BE2C (cell line): ENCODE measurements around the gene LYZL6.

Experiments
- DNase-seq: peaks from one replicate; pipeline ENCODE4 v3.0.0-alpha.2; 2020
- H3K27me3 ChIP-seq: fragments of 250-450 bp; sonication (Bioruptor Pico); 2 replicates; pipeline ENCODE4 v1.5.1; 2020; ENCODE audit warnings: mild to moderate bottlenecking
- H3K36me3 ChIP-seq: fragments of 250-450 bp; sonication (Bioruptor Pico); 2 replicates; pipeline ENCODE4 v1.5.1; 2020; ENCODE audit warnings: mild to moderate bottlenecking
- H3K4me1 ChIP-seq: fragments of 250-450 bp; sonication (Bioruptor Pico); 2 replicates; pipeline ENCODE4 v1.5.1; 2020
- H3K4me3 ChIP-seq: 2 replicates; pipeline ENCODE4 v1.5.1; 2011; ENCODE audit warnings: low read depth, low read length
- H3K9me3 ChIP-seq: fragments of 250-450 bp; sonication (Bioruptor Pico); 2 replicates; pipeline ENCODE4 v1.5.1; 2020
- CTCF ChIP-seq: IDR thresholded peaks from 2 replicates; pipeline ENCODE4 v1.5.1; 2012; ENCODE audit warnings: mild to moderate bottlenecking, low read depth, low read length

Gene LYZL6

DNA sequence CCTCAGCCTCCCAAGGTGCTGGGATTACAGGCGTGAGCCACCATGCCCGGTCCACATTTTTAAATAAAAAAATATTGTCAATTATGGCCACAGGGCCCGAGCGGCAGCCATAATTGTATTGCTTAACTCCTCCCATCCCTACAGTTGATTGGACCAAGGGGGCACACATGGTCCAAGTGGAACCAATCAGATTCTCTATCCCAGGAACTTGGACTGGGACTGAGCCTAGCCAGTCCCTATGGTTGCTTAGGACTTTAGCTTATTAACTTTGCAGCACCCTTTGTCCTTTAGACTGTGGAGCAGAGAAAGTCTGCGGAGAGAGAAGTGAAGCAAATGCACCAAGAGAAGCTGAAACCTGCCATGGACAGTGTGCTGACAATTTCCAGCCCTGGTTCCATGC, 7.5 kb downstream of the LYZL6 start:
- Histone ChIP-seq H3K36me3 (no peaks in the 10 kb centered on the region), H3K27me3 (no peaks in the 10 kb centered on the region), H3K4me1 (no peaks in the 10 kb centered on the region), H3K4me3 (no peak overlapping the region), H3K9me3 (no peaks in the 10 kb centered on the region)
- DNase-seq, result no peak
- no peak for TF ChIP-seq CTCF

DNA sequence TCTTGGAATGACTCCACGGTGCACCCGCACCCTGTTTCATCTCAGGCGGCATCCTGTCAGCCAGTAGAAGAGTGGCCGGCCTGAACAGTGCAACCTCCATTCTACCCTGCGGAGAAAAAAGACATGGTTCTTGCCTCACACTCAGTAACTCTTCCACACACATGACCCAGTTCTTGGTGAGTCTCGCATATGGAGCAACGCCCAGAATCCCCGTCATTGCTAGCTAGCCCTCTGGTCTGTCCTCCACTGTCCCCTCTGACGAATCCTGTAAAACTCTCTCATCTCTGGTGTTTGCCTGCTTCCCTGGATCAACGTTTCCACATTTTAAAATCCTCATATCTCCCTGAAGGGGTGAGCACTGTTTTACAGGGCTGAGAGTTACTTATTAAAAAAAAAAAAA, 8.8 kb downstream of the LYZL6 start:
- H3K4me1 ChIP-seq, result peaks cover 3% of the 10 kb centered on the region; the same call in 1 of the 2 replicates
- no peaks in the 10 kb centered on the region for H3K9me3 ChIP-seq
- no peak for DNase-seq
- no peaks in the 10 kb centered on the region for H3K27me3 ChIP-seq
- H3K4me3 ChIP-seq, result no peak overlapping the region
- no peak for TF ChIP-seq CTCF
- no peaks in the 10 kb centered on the region for H3K36me3 ChIP-seq

GRCh38 chr17:35932586-35932985, 10.9 kb downstream of the LYZL6 start:
- no peak for TF ChIP-seq CTCF
- H3K27me3 ChIP-seq, result no peaks in the 10 kb centered on the region
- no peak overlapping the region for H3K4me3 ChIP-seq
- DNase-seq, result no peak
- peaks cover 3% of the 10 kb centered on the region; the same call in 1 of the 2 replicates for H3K4me1 ChIP-seq
- no peaks in the 10 kb centered on the region for H3K9me3 ChIP-seq
- H3K36me3 ChIP-seq, result no peaks in the 10 kb centered on the region

GRCh38 chr17:35931794-35932425, 11.6 kb downstream of the LYZL6 start:
- no peaks in the 10 kb centered on the region for H3K27me3 ChIP-seq
- no peak for DNase-seq
- no peak for TF ChIP-seq CTCF
- H3K4me3 ChIP-seq, result no peak overlapping the region
- no peaks in the 10 kb centered on the region for H3K36me3 ChIP-seq
- peaks cover 3% of the 10 kb centered on the region; the same call in 1 of the 2 replicates for H3K4me1 ChIP-seq
- no peaks in the 10 kb centered on the region for H3K9me3 ChIP-seq

DNA sequence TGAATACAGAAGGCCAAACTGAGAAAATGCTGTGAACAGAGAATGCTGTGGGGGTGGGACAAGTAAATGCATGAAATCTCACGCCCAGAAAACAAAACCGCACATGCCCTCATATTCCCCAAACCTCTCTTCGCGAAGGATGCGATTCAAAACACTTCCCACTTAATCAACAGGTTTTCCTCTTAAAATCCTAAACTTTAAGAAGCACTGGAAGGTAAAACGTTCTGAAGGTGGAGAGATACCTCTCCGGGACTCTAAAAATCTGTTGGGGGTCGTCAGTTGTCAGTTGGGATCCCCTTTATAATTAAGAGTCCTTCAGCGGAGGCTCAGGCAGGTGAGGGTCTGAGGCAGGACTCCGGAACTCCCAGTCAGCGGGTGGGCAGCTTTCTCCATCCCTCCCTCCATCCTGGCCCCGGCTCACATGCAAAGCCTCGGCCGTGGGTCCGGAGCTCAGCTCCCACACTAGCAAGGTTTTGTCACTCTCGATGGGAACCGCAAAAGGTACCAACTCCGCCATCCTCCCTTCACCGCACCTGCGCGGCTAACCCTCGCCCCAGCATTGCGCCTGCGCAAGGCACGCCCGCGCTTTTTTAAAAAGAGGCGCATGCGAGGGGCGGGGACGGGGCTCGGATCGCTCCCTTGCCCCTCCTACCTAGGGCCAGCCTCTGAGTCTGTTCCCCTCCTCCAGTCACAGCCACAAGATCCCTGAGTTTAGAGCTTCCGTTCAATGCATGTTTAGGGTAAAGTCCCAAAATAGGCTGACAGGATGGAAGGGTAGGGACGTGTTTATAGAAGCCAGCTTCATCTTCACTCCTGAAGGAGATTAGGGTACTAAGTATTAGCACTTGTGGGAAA, 13.1 kb downstream of the LYZL6 start, which contains the start of gene RDM1:
Gene RDM1, minus strand, starts transcription at position 563 of the 855 bp plus-strand sequence. Its CDS starts 46 bp downstream, at position 517.
- no peaks in the 10 kb centered on the region for H3K9me3 ChIP-seq
- H3K27me3 ChIP-seq, result no peaks in the 10 kb centered on the region

More for the DNA sequence above, 13.1 kb downstream of the LYZL6 start, which contains the start of gene RDM1:
- DNase-seq, result peak; percentile 85
- Histone ChIP-seq H3K36me3 (no peaks in the 10 kb centered on the region), H3K4me1 (peaks cover 3% of the 10 kb centered on the region; the same call in 1 of the 2 replicates), H3K4me3 (peak within 1 kb of the TSS; percentile 66)
- TF ChIP-seq CTCF, result no peak
